Muscle layer of duodenum (tissue), 2 donors: ENCODE results near the gene PON2.
A peak's percentile ranks its signal among the peaks of the same experiment; 100 is the strongest.

Experiments
- H3K27ac ChIP-seq: one replicate; pipeline ENCODE4 v1.7.0; 2013; ENCODE audit warnings: mild to moderate bottlenecking, low read length
- H3K27me3 ChIP-seq: one replicate; pipeline ENCODE4 v1.7.0; 2013; ENCODE audit warnings: low read depth, mild to moderate bottlenecking, control low read depth, low read length
- H3K36me3 ChIP-seq, 2 donors: one replicate each; pipeline ENCODE4 v1.7.0; 2013; ENCODE audit warnings: low read length in 2 of 2, control low read depth in 1 of 2, mild to moderate bottlenecking in 1 of 2; ENCODE audit not compliant: insufficient read depth in 2 of 2, control insufficient read depth in 1 of 2
- H3K4me1 ChIP-seq, 2 donors: one replicate each; pipeline ENCODE4 v1.7.0; 2013; ENCODE audit warnings: low read length in 2 of 2, mild to moderate bottlenecking in 2 of 2, control low read depth in 1 of 2, moderate library complexity in 1 of 2; ENCODE audit not compliant: insufficient read depth in 2 of 2, control insufficient read depth in 1 of 2
- H3K4me3 ChIP-seq, 2 donors: one replicate each; pipeline ENCODE4 v1.7.0; 2013; ENCODE audit warnings: low read length in 2 of 2, low read depth in 1 of 2, mild to moderate bottlenecking in 1 of 2
- H3K9me3 ChIP-seq, 2 donors: one replicate each; pipeline ENCODE4 v1.7.0; 2013; ENCODE audit warnings: low read length in 2 of 2, control low read depth in 1 of 2, mild to moderate bottlenecking in 1 of 2; ENCODE audit not compliant: control insufficient read depth in 1 of 2
- donor health status: healthy.

The PON2 gene

GRCh38 chr7:95434557-95435421 is at the start of gene PON2:
PON2 (minus strand) TSS chr7:95435028; CDS start chr7:95434951, 77 bp downstream.
- Histone ChIP-seq H3K36me3 (no peaks in the 10 kb centered on the region), H3K4me3 (peak within 1 kb of the TSS; percentile 85 to 87), H3K9me3 (no peaks in the 10 kb centered on the region), H3K27ac (peak within 1 kb of the TSS; percentile 92), H3K4me1 (peaks cover 0 to 9% of the 10 kb centered on the region in 2 donors), H3K27me3 (no peaks in the 10 kb centered on the region)

DNA sequence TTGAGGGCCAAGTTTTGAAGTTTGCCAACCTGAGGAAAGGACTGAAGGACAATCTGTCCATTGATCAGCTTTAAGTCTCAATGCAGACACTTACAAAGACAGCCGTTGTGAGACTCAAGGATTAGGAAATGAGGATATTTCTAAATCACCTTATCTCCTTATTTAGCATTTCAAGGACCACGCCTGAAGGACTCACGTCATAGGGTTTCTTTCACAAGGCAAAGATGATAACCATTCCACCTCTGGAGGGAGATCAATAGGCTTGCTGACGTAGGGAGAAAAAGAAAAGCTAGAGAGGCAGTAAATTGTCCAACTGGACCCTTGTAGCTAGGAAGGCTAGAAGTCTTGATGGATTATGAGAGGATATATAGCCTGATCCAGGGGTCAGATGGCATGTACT is 47.6 kb upstream of the PON2 start:
- no peak overlapping the region for H3K4me3 ChIP-seq
- no peaks in the 10 kb centered on the region for H3K4me1 ChIP-seq
- no peaks in the 10 kb centered on the region for H3K9me3 ChIP-seq
- H3K36me3 ChIP-seq: no peaks in the 10 kb centered on the region
- H3K27me3 ChIP-seq: no peaks in the 10 kb centered on the region
- no peak overlapping the region for H3K27ac ChIP-seq

DNA sequence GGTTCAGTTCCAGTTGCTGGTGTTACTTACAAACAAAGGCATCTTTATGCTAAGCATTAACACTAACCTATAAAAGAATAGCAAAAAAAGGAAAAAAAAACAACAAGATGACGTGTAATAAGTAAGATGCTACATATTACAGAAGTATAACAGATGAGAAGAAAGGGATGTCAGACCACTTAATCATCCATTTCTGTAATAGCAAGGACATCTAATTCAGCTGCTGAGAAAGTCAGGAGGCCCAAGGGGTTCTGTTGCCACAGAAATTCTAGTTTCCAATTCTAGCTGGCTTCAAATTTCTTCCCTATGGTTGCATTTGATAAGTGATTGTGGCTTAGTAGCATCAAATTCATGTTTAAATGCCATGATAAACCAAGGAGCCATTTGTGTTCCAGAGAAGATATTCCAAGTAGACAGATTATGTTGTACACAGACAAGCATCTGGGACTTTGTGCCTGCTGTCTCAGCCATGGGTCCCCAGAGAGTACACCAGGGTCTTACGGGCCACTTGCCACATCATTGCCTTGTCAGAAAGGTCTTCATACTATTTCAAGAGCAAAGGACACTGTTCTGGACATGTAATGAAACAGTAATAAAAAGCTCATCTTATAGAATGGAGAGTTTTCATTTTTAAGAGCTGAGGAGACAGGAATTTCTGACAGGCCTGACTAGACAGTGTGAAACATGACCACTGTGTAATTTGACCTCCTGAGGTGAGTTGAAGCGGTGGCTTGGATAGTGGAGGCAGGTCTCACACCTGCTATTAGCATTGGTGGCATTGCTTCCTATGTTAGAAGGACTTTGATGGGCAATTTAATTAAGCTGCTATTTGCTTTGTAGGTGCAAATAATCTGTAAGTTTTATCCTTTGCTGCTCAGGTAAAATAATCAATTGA is 46.7 kb upstream of the PON2 start:
- no peak overlapping the region for H3K4me3 ChIP-seq
- H3K27me3 ChIP-seq: no peaks in the 10 kb centered on the region
- H3K36me3 ChIP-seq: no peaks in the 10 kb centered on the region
- no peaks in the 10 kb centered on the region for H3K9me3 ChIP-seq
- H3K4me1 ChIP-seq: no peaks in the 10 kb centered on the region
- H3K27ac ChIP-seq: no peak overlapping the region

GRCh38 chr7:95479992-95480624 is 45.3 kb upstream of the PON2 start:
- H3K36me3 ChIP-seq: no peaks in the 10 kb centered on the region
- no peaks in the 10 kb centered on the region for H3K27me3 ChIP-seq
- H3K4me3 ChIP-seq: no peak overlapping the region
- no peaks in the 10 kb centered on the region for H3K9me3 ChIP-seq
- no peak overlapping the region for H3K27ac ChIP-seq
- H3K4me1 ChIP-seq: no peaks in the 10 kb centered on the region

GRCh38 chr7:95478272-95479037 is 43.6 kb upstream of the PON2 start:
- H3K27ac ChIP-seq: no peak overlapping the region
- no peaks in the 10 kb centered on the region for H3K9me3 ChIP-seq
- H3K27me3 ChIP-seq: no peaks in the 10 kb centered on the region
- no peaks in the 10 kb centered on the region for H3K36me3 ChIP-seq
- H3K4me1 ChIP-seq: no peaks in the 10 kb centered on the region
- H3K4me3 ChIP-seq: peak overlapping the region; percentile 12 to 32

GRCh38 chr7:95476904-95477594 is 42.2 kb upstream of the PON2 start:
- Histone ChIP-seq H3K27ac (no peak overlapping the region), H3K36me3 (no peaks in the 10 kb centered on the region), H3K4me3 (no peak overlapping the region), H3K27me3 (no peaks in the 10 kb centered on the region), H3K4me1 (no peaks in the 10 kb centered on the region), H3K9me3 (no peaks in the 10 kb centered on the region)

- Histone ChIP-seq H3K36me3 (no peaks in the 10 kb centered on the region), H3K4me1 (no peaks in the 10 kb centered on the region), H3K27ac (no peak overlapping the region), H3K27me3 (no peaks in the 10 kb centered on the region), H3K4me3 (no peak overlapping the region), H3K9me3 (no peaks in the 10 kb centered on the region)
Measured at GRCh38 chr7:95476072-95476847, 41.4 kb upstream of the PON2 start.

DNA sequence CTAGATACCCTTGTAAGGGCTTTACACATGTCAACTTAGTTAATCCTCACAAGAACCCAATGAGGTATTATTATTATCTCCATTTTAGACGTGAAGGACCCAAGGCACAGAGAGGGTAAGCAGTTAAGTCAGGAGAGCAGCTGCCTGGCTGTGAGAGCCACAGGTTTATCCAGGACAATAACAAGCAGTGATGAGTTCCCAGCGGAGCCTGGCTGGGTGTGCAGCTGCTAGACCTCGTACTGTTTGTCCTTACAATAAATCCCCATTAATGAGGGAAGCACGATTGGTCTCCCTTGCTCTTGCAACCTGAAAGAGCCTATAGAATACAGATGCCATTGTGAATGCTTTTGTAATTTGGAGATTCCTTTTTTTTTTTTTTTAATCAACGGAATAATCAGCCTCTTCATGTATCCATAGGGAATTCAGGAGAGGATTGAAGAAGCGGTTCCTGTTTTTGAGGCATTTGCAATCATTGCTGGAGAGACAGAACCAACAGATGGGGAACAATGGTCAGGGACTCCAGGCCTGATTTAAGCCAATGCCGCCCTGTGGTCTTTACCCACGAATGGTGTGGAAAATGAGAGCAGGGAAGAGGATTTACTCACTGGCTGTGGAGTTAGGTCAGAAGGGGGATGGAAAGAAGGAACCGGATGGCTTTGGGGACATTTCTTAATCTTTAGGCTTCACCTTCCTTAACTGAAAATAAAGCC is 38.6 kb upstream of the PON2 start:
- no peaks in the 10 kb centered on the region for H3K27me3 ChIP-seq
- H3K9me3 ChIP-seq: no peaks in the 10 kb centered on the region
- no peak overlapping the region for H3K27ac ChIP-seq
- H3K4me3 ChIP-seq: no peak overlapping the region
- H3K36me3 ChIP-seq: no peaks in the 10 kb centered on the region
- no peaks in the 10 kb centered on the region for H3K4me1 ChIP-seq

DNA sequence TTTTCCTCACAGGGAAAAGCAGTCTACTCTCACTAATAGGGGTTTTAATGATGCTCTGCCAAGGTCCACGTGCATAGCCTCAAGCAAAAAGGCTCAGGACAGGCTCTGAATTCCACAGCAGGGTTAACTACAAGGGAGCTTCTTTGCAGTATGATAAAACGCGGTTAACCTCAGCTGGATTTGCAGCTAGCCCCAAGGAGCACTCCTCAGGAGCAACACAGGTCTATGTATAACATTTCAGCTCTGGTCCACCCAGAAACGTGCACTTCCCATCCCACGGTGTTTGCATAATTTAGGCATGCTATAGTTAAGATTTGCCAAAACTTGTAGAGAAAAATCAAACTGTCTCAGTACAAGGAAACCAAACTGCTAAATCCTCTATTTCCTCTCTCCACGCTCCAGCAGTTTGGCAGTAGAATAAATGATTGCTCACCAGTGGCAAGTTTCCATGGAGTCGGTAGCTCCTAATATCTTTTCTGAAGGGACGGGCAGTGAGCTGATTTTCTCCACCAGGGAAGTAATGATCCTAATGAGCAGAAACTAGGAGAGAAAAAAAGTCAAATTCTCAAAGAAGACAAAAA is 37.8 kb upstream of the PON2 start:
- H3K27ac ChIP-seq: no peak overlapping the region
- H3K27me3 ChIP-seq: no peaks in the 10 kb centered on the region
- no peaks in the 10 kb centered on the region for H3K4me1 ChIP-seq
- no peaks in the 10 kb centered on the region for H3K9me3 ChIP-seq
- no peaks in the 10 kb centered on the region for H3K36me3 ChIP-seq
- H3K4me3 ChIP-seq: no peak overlapping the region
